HepG2 (cell line): Measurements from ENCODE around the gene EBF4. TPM values are rescaled to one million over a fixed set of nuclear protein-coding genes. Genes with fewer than 3 reads are reported as not detected.

ENCODE experiments used
- ATAC-seq: fragments of 200-7000 bp; cut with Tn5 transposase; 3 replicates; pipeline ENCODE4 v1.9.1; 2020; ENCODE audit warnings: mild to moderate bottlenecking, moderate library complexity
- BruUV-seq: library from RNA; stranded (reverse); fragments of 400-500 nt; replicated peaks from 2 replicates; lab custom pipeline; 2021; lab: Mats Ljungman, UMichigan
- CTCF ChIA-PET: fragments of 300-600 bp; formaldehyde crosslinking; extraction: SDS; loops from one replicate; lab custom pipeline; 2021; ENCODE audit warnings: low total read pairs, inconsistent platforms, low intra/inter-chr PET ratio; lab: Yijun Ruan, JAX
- POLR2A ChIA-PET: fragments of 350-600 bp; sonication (Branson Sonifier 250); formaldehyde crosslinking; loops from one replicate; lab custom pipeline; 2020; ENCODE audit warnings: antibody characterized with exemption, inconsistent platforms; lab: Yijun Ruan, JAX
- DNase-seq: peaks from one replicate; pipeline ENCODE4 v3.0.0-alpha.2; 2015; ENCODE audit warnings: low spot score
- FAIRE-seq: peaks from 3 replicates; lab custom pipeline; 2011; peaks lifted over from hg19 to GRCh38; lab: Jason Lieb, UNC
- H2AFZ ChIP-seq: one replicate; pipeline ENCODE4 v1.6.1; 2011; ENCODE audit warnings: low read length, inconsistent platforms
- H3K27ac ChIP-seq: fragments of 300-600 bp; 3 replicates; pipeline ENCODE4 v1.8.0; 2011; ENCODE audit warnings: mixed run types, mild to moderate bottlenecking, mixed read lengths, low read length, inconsistent platforms; ENCODE audit not compliant: insufficient read depth; ENCODE audit errors: extremely low read length
- H3K27me3 ChIP-seq, 2 experiments: fragments of 200-600 bp in 1 of 2; 2 replicates in 1 of 2; 3 replicates in 1 of 2; pipeline versions ENCODE4 v1.6.0 to v1.8.0; 2011; ENCODE audit warnings: low read length in 2 of 2, mild to moderate bottlenecking in 2 of 2, moderate library complexity in 2 of 2, inconsistent platforms in 1 of 2; ENCODE audit not compliant: insufficient read depth in 2 of 2, control insufficient read depth in 1 of 2
- H3K36me3 ChIP-seq, 2 experiments: fragments of 200-600 bp in 1 of 2; replicated peaks in 1 of 2; 2 replicates in 1 of 2; 3 replicates in 1 of 2; pipeline versions ENCODE4 v1.5.1 to v1.8.0; 2011; ENCODE audit warnings: low read length in 2 of 2, inconsistent platforms in 1 of 2; ENCODE audit not compliant: insufficient read depth in 2 of 2, control insufficient read depth in 1 of 2
- H3K4me1 ChIP-seq: 2 replicates; pipeline ENCODE4 v1.5.1; 2012; ENCODE audit warnings: low read length, inconsistent platforms; ENCODE audit not compliant: insufficient read depth
- H3K4me2 ChIP-seq: 2 replicates; pipeline ENCODE4 v1.6.0; 2011; ENCODE audit warnings: low read depth, low read length, inconsistent platforms
- H3K4me3 ChIP-seq, 3 experiments: fragments of 200-600 bp in 1 of 3; sonication (generic), shearing (Covaris generic) in 1 of 3; replicated peaks in 1 of 3; 2 replicates each; pipeline ENCODE4 v1.5.1; 2011 to 2016; ENCODE audit warnings: low read length in 3 of 3, inconsistent platforms in 2 of 3, low read depth in 2 of 3, mild to moderate bottlenecking in 2 of 3, control low read depth in 1 of 3, mixed read lengths in 1 of 3; ENCODE audit not compliant: insufficient read depth in 1 of 3
- H3K79me2 ChIP-seq: one replicate; pipeline ENCODE4 v1.6.1; 2011; ENCODE audit warnings: low read length, inconsistent platforms; ENCODE audit not compliant: insufficient read depth
- H3K9ac ChIP-seq: 2 replicates; pipeline ENCODE4 v1.6.0; 2011; ENCODE audit warnings: mild to moderate bottlenecking, low read depth, low read length, inconsistent platforms; ENCODE audit not compliant: insufficient read depth
- H3K9me3 ChIP-seq: 2 replicates; pipeline ENCODE4 v1.5.1; 2012; ENCODE audit warnings: mild to moderate bottlenecking, low read length
- H4K20me1 ChIP-seq: 2 replicates; pipeline ENCODE4 v1.6.0; 2011; ENCODE audit warnings: inconsistent platforms, mild to moderate bottlenecking, low read length, moderate library complexity; ENCODE audit not compliant: insufficient read depth
- ADNP ChIP-seq: sonication (generic); formaldehyde crosslinking; IDR thresholded peaks from 2 replicates; pipeline ENCODE4 v1.4.0; 2020; ENCODE audit warnings: missing genetic modification reagents
- ARNTL ChIP-seq: sonication (generic); formaldehyde crosslinking; IDR thresholded peaks from 2 replicates; pipeline ENCODE4 v1.4.0; 2020; ENCODE audit warnings: mild to moderate bottlenecking, missing genetic modification reagents
- ATF7 ChIP-seq, 2 experiments: fragments of 450-650 bp in 1 of 2; sonication (generic) in 1 of 2; formaldehyde crosslinking in 1 of 2; IDR thresholded peaks; 2 replicates each; pipeline versions ENCODE4 v1.4.0 to v1.6.1; 2016 to 2020; ENCODE audit warnings: antibody characterized with exemption in 1 of 2, mild to moderate bottlenecking in 1 of 2, missing genetic modification reagents in 1 of 2
- CREB1 ChIP-seq, 2 experiments: fragments of 450-650 bp in 1 of 2; IDR thresholded peaks; 2 replicates each; pipeline ENCODE4 v1.6.1; 2016 to 2017; ENCODE audit warnings: control low read depth in 1 of 2, mild to moderate bottlenecking in 1 of 2, missing compliant biosample characterization in 1 of 2, missing genetic modification characterization in 1 of 2
- MXD3 ChIP-seq: IDR thresholded peaks from 2 replicates; pipeline ENCODE4 v1.6.1; 2016; ENCODE audit warnings: mild to moderate bottlenecking, missing biosample characterization, missing genetic modification reagents
- NR1H2 ChIP-seq: sonication (generic); formaldehyde crosslinking; IDR thresholded peaks from 2 replicates; pipeline ENCODE4 v1.8.1; 2022; ENCODE audit warnings: low read depth, missing genetic modification reagents, borderline replicate concordance
- YEATS4 ChIP-seq: sonication (generic); formaldehyde crosslinking; IDR thresholded peaks from 2 replicates; pipeline ENCODE4 v1.4.0; 2020; ENCODE audit warnings: missing genetic modification reagents, borderline replicate concordance
- ZNF362 ChIP-seq: sonication (generic); formaldehyde crosslinking; IDR thresholded peaks from 2 replicates; pipeline ENCODE4 v1.4.0; 2020; ENCODE audit warnings: missing genetic modification reagents, mild to moderate bottlenecking, borderline replicate concordance
- ZNF549 ChIP-seq: sonication (generic); formaldehyde crosslinking; IDR thresholded peaks from 2 replicates; pipeline ENCODE4 v1.5.0; 2020; ENCODE audit warnings: missing genetic modification reagents
- WGBS: methylation state at CpG from one replicate; pipeline ENCODE4 v1.1.6; 2017; ENCODE audit warnings: low lambda C conversion rate; 5-methylcytosine and 5-hydroxymethylcytosine counted together
- in situ Hi-C: cut with HindIII; loops from 2 replicates; pipeline ENCODE4 v1.10.0; 2017; ENCODE audit warnings: low pct_unique_long_range_greater_than_20kb; ENCODE audit not compliant: extremely low pct_ligation_motif_present
- intact Hi-C: fragments of 100-400 bp; cut with micrococcal nuclease; formaldehyde crosslinking; loops from one replicate; pipeline ENCODE4 v1.10.0; 2022; ENCODE audit not compliant: unreplicated experiment
- polyA plus RNA-seq, 8 experiments: library from polyadenylated mRNA; depleted of rRNA in 3 of 8; stranded (reverse) in 7 of 8; unstranded in 1 of 8; fragments of >200 nt; fragmentation: Illumina TruSeq in 4 of 8; extraction: Trizol in 4 of 8; gene quantifications; 2 replicates each; pipeline versions ENCODE4 v1.2.1 to v1.2.3, GENCODE V29; 2011 to 2016; ENCODE audit warnings: low read depth in 4 of 8, missing spikeins in 1 of 8, mixed read lengths in 1 of 8; ENCODE audit not compliant: insufficient read depth in 1 of 8
- total RNA-seq, 5 experiments: library from RNA; depleted of rRNA; stranded (reverse); fragments of >200 nt; fragmentation: Illumina TruSeq; extraction: Trizol; gene quantifications; 2 replicates each; pipeline ENCODE4 v1.2.3, GENCODE V29; 2016; ENCODE audit warnings: low read depth in 1 of 5

The EBF4 gene
- total and polyA plus RNA-seq, 2 of the 13 experiments (the other 11 are each of a cell fraction or from before 2014, with no cell fraction given) = 0.84 to 2.2 TPM

GRCh38 chr20:2773812-2774211, 81.2 kb downstream of the EBF4 start (continued):
- TF ChIP-seq ZNF362 (CRISPR knock-in tag) = peak; percentile 67
- TF ChIP-seq ARNTL (CRISPR knock-in tag) = no peak
- TF ChIP-seq ADNP (CRISPR knock-in tag) = no peak
- no peak for TF ChIP-seq ZNF549 (CRISPR knock-in tag)
- TF ChIP-seq, all 625 proteins: peak for 11

GRCh38 chr20:2775139-2775538, 82.6 kb downstream of the EBF4 start:
- in situ Hi-C loops = no loop called here
- Histone ChIP-seq H3K36me3 (no peaks in the 10 kb centered on the region), H2AFZ (no peak overlapping the region), H3K4me3 (no peak overlapping the region)
- no peak for TF ChIP-seq YEATS4
- TF ChIP-seq ATF7 (IDR thresholded peaks at IDR 0.05) = peak; percentile 86
- no peak for TF ChIP-seq ATF7 (CRISPR knock-in tag; IDR thresholded peaks at IDR 0.05)
- no peak for TF ChIP-seq MXD3 (CRISPR knock-in tag)
- peak; percentile 88 for TF ChIP-seq CREB1 (IDR thresholded peaks at IDR 0.05)
- no peak for TF ChIP-seq CREB1 (CRISPR knock-in tag; IDR thresholded peaks at IDR 0.05)
- no peak for TF ChIP-seq NR1H2 (CRISPR knock-in tag)
- TF ChIP-seq, all 625 proteins: peak for 2
- H3K27me3 ChIP-seq = peaks cover 3 to 20% of the 10 kb centered on the region in 2 experiments; a peak in 3 of 5 replicates
- ATAC-seq (no peak), FAIRE-seq (no peak), DNase-seq (no peak)
- H3K9ac ChIP-seq = no peak overlapping the region
- peaks cover 4% of the 10 kb centered on the region; the same call in 1 of the 2 replicates for H3K9me3 ChIP-seq
- ChIA-PET CTCF (no interaction called here), POLR2A (no interaction called here)
- no peak overlapping the region for H3K27ac ChIP-seq
- intact Hi-C loops = no loop called here
- no TSS peak for BruUV-seq
- H3K79me2 ChIP-seq = no peaks in the 10 kb centered on the region
- H3K4me1 ChIP-seq = peaks cover 15% of the 10 kb centered on the region
- no peak overlapping the region for H3K4me2 ChIP-seq
- H4K20me1 ChIP-seq = no peaks in the 10 kb centered on the region
- 26% methylated on average over 3 of the region's 3 CpGs for WGBS
